Activated T-helper 17 cell treated with anti-CD3 and anti-CD28 coated beads, Interleukin-2, amount 50 U/mL, for 72 hours (primary cell): ENCODE results near the gene ZNF646. TPM values are rescaled to one million over a fixed set of nuclear protein-coding genes. Genes with fewer than 3 reads are reported as not detected.
"Not testable (repeated sequence)": the region's sequence is repeated elsewhere in the genome, so short reads cannot be mapped to it uniquely, and the experiment has no call there.

Experiments used
- ATAC-seq: fragments of 150-1000 bp; cut with Tn5 transposase; replicated peaks from 2 replicates; pipeline ENCODE4 v1.10.0; 2021; ENCODE audit warnings: mild to moderate bottlenecking, moderate library complexity
- H3K27ac Mint-ChIP-seq: one replicate; pipeline ENCODE4 v1.8.0; 2022; ENCODE audit warnings: mixed read lengths
- H3K27me3 Mint-ChIP-seq: one replicate; pipeline ENCODE4 v1.8.0; 2022; ENCODE audit warnings: mixed read lengths
- H3K36me3 Mint-ChIP-seq: one replicate; pipeline ENCODE4 v1.8.0; 2022; ENCODE audit warnings: low read depth, mild to moderate bottlenecking, mixed read lengths
- H3K4me1 Mint-ChIP-seq: one replicate; pipeline ENCODE4 v1.8.0; 2022; ENCODE audit warnings: mixed read lengths
- H3K4me3 Mint-ChIP-seq: one replicate; pipeline ENCODE4 v1.8.0; 2022; ENCODE audit warnings: mild to moderate bottlenecking, mixed read lengths
- H3K9me3 Mint-ChIP-seq: one replicate; pipeline ENCODE4 v1.8.0; 2022; ENCODE audit warnings: mixed read lengths
- total RNA-seq, 2 donors: library from RNA; stranded (reverse); gene quantifications; one replicate each; pipeline ENCODE4 v1.2.3, GENCODE V29; 2022

Gene ZNF646
- total RNA-seq, 2 donors from 2014 or later: 19.6 to 29.7 TPM

DNA sequence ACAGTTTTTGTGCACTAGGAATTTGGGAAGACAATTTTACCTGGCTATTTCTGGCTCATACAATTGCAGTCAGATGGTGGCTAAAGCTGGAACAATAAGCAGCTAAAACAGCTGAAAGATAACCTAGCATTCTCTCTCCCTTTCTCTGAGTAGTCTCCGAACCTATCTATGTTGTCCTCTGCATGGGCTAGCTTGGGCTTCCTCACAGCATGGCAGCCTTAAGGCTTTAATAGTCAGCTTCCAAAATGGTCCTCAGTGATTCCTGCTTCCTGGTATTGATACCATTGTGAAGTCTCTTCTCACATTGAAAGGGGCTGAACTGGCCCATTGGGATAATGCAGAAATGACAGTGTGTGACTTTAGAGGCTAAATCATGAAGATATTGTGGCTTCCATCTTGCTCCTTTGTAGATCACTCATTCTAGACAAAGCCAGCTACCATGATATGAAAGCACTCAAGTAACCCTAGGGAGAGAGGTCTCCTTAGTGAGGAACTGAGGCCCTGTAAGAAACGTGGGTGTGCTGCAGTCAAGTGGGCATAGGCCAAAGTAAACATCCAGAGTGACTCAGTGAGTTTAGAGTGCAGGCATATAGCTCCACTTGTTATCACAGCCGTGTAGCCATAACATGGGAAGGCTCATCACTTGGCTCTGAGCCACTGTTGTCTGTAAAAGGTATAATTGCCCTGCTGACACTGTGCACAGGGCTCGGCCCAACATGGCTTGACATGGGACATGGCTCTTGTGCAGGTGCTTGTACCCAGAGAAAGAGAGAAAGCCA, 25.8 kb downstream of the ZNF646 start:
- Mint-ChIP-seq H3K27ac (no peak overlapping the region), H3K9me3 (peaks cover 3% of the 10 kb centered on the region), H3K4me3 (no peak overlapping the region), H3K4me1 (peaks cover 7% of the 10 kb centered on the region), H3K27me3 (no peaks in the 10 kb centered on the region), H3K36me3 (no peaks in the 10 kb centered on the region)
- no peak for ATAC-seq

DNA sequence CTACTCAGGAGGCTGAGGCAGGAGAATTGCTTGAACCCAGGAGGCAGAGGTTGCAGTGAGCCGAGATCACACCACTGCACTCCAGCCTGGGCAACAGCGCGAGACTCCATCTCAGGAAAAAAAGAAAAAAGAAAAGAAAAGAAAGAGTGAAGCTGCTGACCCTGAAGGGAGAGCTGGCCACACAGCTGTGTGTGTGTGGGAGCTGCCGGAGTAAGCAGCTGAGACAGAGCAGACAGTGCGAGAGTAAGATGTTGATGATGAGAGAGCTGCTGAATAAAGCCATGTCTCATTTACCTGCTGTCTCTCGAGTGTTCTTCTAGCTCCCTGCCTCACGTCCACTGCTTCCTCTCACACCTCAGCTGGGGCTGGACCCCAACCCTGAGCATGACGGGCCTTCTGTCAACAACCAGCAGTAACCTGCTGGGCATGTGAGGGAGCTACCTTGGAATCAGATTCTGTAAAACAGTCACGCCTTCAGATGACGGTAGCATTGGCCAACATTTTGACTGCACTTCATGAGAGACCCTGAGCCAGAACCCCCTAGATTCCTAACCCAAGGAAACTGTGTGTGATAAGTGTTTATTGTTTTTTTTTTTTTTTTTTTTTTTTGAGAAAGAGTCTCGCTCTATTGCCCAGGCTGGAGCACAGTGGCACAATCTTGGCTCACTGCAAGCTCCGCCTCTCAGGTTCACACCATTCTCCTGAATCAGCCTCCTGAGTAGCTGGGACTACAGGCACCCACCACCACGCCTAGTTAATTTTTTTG, 26.8 kb downstream of the ZNF646 start:
- H3K36me3 Mint-ChIP-seq, ATAC-seq: not testable (repeated sequence)

DNA sequence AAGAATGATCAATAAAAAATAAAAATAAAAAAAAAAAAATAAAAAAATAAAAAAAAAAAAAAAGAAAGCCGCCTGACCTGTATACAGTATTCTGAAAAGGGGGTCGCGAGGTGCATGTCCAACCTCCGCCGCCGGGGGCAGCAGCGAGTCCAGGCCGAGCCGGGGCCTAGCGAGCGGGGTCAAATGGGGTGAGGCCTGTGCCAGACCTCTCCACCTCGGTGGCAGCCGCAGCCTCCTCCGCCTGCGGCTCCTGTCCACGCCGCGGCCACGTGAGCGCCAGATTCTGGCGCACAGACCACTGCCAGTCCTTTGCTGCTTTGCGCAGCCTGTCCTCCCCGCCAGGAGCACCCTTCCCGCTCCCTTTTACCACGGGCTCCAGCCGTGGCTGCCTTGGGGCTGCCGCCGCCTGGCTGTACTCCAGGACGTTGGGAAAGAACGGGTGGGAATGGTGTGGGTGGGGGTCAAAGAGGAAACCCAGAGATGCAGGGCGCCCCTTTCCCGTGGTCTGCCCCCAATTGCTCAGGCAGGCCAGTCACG, 31.5 kb downstream of the ZNF646 start:
- peak; percentile 32 for ATAC-seq
- H3K27ac Mint-ChIP-seq: peak overlapping the region; percentile 75
- H3K36me3 Mint-ChIP-seq: peaks cover 23% of the 10 kb centered on the region
- peaks cover 16% of the 10 kb centered on the region for H3K4me1 Mint-ChIP-seq
- no peaks in the 10 kb centered on the region for H3K9me3 Mint-ChIP-seq
- H3K4me3 Mint-ChIP-seq: peak overlapping the region; percentile 34
- H3K27me3 Mint-ChIP-seq: no peaks in the 10 kb centered on the region

More for the DNA sequence above, 26.8 kb downstream of the ZNF646 start:
- H3K9me3 Mint-ChIP-seq, H3K27me3 Mint-ChIP-seq, H3K4me1 Mint-ChIP-seq, H3K27ac Mint-ChIP-seq, H3K4me3 Mint-ChIP-seq: not testable (repeated sequence)

DNA sequence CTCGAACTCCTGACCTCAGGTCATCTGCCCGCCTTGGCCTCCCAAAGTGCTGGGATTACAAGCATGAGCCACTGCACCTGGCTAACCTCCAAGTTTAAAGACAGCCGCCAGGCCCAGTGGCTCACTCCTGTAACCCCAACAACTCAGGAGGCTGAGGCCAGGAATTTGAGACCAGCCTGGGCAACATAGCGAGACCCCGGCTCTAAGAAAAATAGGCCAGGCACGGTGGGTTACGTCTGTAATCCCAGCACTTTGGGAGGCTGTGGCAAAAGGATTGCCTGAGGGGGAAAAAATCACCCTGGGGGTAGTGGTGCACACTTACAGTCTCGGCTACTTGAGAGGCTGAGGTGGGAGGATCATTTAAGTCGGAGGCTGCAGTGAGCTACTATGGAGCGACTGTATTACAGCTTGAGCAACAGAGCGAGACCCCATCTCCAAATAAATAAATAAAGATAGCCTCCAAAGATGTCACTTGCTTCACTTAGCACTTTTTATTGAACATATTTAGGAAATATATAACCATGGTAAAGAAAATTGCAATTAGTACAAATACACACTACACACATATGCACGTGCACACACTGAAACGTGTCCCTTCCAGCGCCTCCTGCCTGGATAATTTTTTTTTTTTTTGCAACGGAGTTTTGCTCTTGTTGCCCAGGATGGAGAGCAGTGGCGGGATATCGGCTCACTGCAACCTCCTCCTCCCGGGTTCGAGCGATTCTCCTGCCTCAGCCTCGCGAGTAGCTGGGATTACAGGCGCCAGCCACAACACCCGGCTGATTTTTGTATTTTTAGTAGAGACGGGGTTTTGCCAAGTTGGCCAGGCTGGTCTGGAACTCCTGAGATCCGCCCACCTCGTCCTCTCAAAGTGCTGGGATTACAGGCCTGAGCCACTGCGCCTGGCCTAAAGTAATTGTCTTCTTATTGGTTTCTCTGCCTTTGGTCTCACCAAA, 32.6 kb downstream of the ZNF646 start:
- ATAC-seq: no peak
- Mint-ChIP-seq H3K27me3 (no peaks in the 10 kb centered on the region), H3K36me3 (peaks cover 33% of the 10 kb centered on the region), H3K4me3 (peak overlapping the region; percentile 97), H3K4me1 (peaks cover 16% of the 10 kb centered on the region), H3K9me3 (no peaks in the 10 kb centered on the region), H3K27ac (peak overlapping the region; percentile 98)

DNA sequence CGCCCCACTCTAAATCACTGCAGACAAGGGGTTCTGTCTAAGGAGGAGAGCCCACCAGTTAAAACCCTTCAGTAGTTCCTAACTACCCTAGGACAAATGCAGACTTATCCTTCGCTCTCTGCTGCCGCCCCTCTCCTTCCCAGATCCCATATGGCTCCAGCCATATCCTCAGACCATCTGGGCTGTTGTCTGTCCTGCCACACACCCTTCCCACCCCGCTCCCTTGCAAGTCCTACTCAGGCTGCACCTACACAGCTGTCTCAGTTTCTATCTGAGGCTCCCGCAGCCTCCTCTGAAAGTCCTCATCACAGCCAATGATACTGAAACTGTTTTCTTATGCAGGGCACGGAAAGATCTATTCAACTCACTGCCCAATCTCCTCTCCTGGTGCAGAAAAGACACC, 33.2 kb downstream of the ZNF646 start:
- no peaks in the 10 kb centered on the region for H3K27me3 Mint-ChIP-seq
- no peaks in the 10 kb centered on the region for H3K9me3 Mint-ChIP-seq
- H3K4me1 Mint-ChIP-seq: peaks cover 16% of the 10 kb centered on the region
- peak; percentile 92 for ATAC-seq
- H3K36me3 Mint-ChIP-seq: peaks cover 40% of the 10 kb centered on the region
- H3K4me3 Mint-ChIP-seq: peak overlapping the region; percentile 97
- H3K27ac Mint-ChIP-seq: peak overlapping the region; percentile 98

DNA sequence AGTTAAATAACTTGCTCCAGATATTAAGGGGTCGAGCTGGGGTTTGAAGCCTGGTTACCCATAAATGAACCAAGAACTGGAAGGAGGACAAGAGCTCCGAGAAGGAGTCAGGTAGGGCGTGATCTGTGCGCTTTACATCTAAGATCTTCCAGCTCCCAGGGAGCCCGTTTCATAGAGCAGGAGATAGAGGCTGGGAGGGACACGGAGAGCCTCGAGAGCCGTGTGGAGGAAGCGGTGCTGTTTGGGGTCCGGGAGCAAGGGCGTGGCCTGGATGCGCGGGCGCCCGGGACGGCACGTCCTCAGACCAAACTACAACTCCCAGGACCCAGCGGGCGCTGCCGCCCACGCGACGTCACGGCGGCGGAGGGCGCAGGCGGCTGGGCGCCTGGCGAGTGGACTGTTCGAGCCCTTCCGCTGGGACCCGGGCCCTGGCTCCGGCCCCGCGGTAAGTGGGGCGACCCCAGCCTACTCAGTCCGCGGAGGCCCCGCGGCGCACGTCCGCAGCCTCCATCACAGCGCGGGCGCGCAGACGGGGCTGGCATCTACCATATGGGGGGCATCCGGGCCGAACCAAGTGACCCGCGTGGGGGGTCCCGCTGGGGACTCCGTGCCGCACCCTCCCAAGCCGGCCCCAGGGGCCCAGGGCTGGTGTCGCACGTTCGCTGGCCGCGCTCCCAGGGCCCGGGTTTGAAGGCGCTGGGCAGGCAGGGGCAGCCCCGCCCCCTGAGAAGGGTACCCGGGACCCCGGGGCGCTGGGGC, 34.0 kb downstream of the ZNF646 start, which contains the start of gene BCKDK:
TSS of gene BCKDK (plus strand) at position 352 of the 759 bp plus-strand sequence. CDS start 838 bp downstream, outside the sequence.
- H3K27ac Mint-ChIP-seq: peak within 1 kb of the TSS; percentile 98
- ATAC-seq: peak; percentile 83
- peak within 1 kb of the TSS; percentile 97 for H3K4me3 Mint-ChIP-seq

DNA sequence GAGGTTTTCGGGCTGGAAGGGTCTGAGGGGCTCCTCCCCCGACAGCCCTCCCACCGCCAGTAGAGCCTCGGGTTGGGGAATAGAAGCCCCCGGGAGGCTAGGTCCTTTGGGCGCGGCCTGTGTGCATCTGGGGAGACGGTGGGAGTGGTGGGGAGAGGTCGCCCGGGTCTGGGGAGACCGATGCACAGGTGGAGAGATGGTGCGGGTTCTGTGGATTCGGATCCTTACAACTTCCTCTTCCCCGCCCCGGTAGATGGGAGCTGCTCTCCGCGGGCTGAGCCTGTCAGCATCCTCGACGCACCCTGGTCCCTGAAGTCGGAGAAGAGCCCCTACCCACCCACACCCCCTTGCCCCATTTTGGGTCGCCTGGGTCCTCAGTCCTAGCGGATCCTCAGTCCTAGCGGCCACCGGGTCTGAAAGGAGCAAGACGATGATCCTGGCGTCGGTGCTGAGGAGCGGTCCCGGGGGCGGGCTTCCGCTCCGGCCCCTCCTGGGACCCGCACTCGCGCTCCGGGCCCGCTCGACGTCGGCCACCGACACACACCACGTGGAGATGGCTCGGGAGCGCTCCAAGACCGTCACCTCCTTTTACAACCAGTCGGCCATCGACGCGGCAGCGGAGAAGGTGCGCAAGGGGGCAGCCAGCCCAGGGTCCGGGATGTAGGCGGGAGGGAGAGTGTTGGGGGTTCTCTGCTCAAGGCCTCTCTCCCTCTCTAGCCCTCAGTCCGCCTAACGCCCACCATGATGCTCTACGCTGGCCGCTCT, 34.8 kb downstream of the ZNF646 start:
- no peaks in the 10 kb centered on the region for H3K27me3 Mint-ChIP-seq
- H3K4me3 Mint-ChIP-seq: peak overlapping the region; percentile 68
- H3K27ac Mint-ChIP-seq: peak overlapping the region; percentile 70
- ATAC-seq: no peak
- H3K36me3 Mint-ChIP-seq: peaks cover 44% of the 10 kb centered on the region
- peaks cover 16% of the 10 kb centered on the region for H3K4me1 Mint-ChIP-seq
- no peaks in the 10 kb centered on the region for H3K9me3 Mint-ChIP-seq

More for the DNA sequence above, 34.0 kb downstream of the ZNF646 start, which contains the start of gene BCKDK:
- Mint-ChIP-seq H3K27me3 (no peaks in the 10 kb centered on the region), H3K4me1 (peaks cover 16% of the 10 kb centered on the region), H3K36me3 (peaks cover 44% of the 10 kb centered on the region), H3K9me3 (no peaks in the 10 kb centered on the region)

DNA sequence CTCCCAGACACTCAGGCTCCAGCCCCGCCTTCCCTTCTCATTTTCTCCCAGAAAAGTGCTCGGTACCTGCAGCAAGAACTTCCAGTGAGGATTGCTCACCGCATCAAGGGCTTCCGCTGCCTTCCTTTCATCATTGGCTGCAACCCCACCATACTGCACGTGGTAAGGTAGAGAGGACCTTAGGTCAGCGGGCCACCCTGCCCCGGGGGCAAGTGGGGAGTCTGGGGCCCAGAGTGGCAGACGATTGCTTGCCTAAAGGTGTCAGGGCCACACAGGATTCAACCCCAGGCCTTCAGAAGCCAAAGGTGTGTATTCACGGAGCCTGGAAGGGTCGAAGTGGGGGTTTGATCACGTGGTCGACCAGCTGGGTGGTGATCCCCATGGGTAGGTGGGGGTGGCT, 35.4 kb downstream of the ZNF646 start:
- peaks cover 44% of the 10 kb centered on the region for H3K36me3 Mint-ChIP-seq
- no peak for ATAC-seq
- H3K9me3 Mint-ChIP-seq: no peaks in the 10 kb centered on the region
- peak overlapping the region; percentile 70 for H3K27ac Mint-ChIP-seq
- peaks cover 16% of the 10 kb centered on the region for H3K4me1 Mint-ChIP-seq
- H3K4me3 Mint-ChIP-seq: peak overlapping the region; percentile 68
- no peaks in the 10 kb centered on the region for H3K27me3 Mint-ChIP-seq

DNA sequence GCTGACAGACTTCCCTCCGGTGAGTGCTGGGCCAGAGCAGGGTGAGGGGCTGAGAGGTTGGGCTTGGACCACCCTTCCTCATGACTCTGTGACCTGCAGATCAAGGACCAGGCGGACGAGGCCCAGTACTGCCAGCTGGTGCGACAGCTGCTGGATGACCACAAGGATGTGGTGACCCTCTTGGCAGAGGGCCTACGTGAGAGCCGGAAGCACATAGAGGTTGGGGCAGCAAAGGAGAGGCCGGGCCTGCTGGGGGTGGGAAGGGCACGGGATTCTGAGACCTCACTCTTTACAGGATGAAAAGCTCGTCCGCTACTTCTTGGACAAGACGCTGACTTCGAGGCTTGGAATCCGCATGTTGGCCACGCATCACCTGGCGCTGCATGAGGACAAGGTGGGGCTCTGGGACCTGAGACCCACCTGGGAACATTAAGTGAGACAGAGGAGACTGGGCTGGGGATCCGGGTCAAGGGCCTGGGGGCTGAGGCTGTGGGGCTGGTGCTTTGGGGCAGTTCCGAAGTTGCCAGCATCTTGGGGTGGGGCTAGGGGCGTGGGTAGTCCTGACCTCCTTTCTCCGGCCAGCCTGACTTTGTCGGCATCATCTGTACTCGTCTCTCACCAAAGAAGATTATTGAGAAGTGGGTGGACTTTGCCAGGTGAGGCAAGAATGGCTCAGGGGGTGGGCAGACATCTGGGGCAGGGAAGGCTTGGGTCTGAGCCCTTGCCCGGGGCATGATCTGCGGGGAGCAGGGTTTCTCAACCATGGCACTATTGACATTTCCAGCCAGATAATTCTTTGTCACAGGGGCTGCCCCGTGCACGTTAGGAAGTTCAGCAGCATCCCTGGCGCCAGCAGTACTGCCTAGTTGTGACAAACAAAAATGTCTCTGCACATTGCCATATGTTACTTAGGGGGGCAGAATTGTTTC, 36.1 kb downstream of the ZNF646 start:
- no peaks in the 10 kb centered on the region for H3K9me3 Mint-ChIP-seq

DNA sequence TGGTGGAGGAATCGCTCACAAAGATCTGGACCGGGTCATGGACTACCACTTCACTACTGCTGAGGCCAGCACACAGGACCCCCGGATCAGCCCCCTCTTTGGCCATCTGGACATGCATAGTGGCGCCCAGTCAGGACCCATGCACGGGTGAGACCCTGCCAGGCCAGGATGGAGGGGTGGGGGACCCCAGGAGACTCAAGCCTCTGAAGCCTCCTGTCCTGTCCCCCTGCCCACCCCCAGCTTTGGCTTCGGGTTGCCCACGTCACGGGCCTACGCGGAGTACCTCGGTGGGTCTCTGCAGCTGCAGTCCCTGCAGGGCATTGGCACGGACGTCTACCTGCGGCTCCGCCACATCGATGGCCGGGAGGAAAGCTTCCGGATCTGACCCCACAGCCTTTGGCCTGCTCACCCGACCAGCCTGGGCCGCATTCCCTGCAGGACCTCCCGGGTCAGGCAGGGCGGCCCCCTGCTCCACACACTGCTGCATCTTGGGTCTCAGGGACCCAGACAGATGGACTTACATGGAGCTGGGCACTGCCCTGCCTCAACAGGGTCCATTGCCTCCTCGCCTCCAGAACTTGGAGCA, 37.8 kb downstream of the ZNF646 start:
- no peak overlapping the region for H3K4me3 Mint-ChIP-seq
- H3K36me3 Mint-ChIP-seq: peaks cover 44% of the 10 kb centered on the region
- H3K4me1 Mint-ChIP-seq: peaks cover 13% of the 10 kb centered on the region
- no peak for ATAC-seq
- H3K9me3 Mint-ChIP-seq: no peaks in the 10 kb centered on the region
- H3K27me3 Mint-ChIP-seq: no peaks in the 10 kb centered on the region
- H3K27ac Mint-ChIP-seq: no peak overlapping the region

More for the DNA sequence above, 36.1 kb downstream of the ZNF646 start:
- Mint-ChIP-seq H3K27me3 (no peaks in the 10 kb centered on the region), H3K4me3 (peak overlapping the region; percentile 68), H3K27ac (peak overlapping the region; percentile 70), H3K4me1 (peaks cover 16% of the 10 kb centered on the region), H3K36me3 (peaks cover 44% of the 10 kb centered on the region)
- no peak for ATAC-seq

DNA sequence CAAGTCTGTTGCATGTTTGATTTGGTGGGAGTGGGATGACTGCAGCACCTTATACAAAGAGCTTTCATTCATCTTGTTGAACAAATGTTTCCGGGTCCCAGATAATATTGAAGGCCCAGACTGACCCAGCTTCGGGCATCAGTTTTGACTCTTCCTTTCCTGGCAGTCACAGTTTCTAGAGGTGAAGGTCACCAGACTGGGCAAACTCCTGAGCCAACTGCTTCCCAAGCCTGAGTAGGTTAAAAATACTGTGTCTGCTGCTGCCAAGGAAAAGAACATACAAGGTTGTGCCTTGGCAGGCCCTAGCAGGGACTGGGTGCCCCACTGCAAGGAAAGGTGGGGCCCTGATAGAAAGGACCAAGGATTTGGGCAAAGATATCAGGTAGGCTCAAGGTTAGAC, 38.5 kb downstream of the ZNF646 start:
- no peak for ATAC-seq
- H3K36me3 Mint-ChIP-seq: peaks cover 43% of the 10 kb centered on the region
- H3K9me3 Mint-ChIP-seq: no peaks in the 10 kb centered on the region
- H3K27me3 Mint-ChIP-seq: no peaks in the 10 kb centered on the region
- H3K4me1 Mint-ChIP-seq: peaks cover 12% of the 10 kb centered on the region
- no peak overlapping the region for H3K27ac Mint-ChIP-seq
- H3K4me3 Mint-ChIP-seq: no peak overlapping the region
